ENCODE measurements around the gene OR4D5.

DNA sequence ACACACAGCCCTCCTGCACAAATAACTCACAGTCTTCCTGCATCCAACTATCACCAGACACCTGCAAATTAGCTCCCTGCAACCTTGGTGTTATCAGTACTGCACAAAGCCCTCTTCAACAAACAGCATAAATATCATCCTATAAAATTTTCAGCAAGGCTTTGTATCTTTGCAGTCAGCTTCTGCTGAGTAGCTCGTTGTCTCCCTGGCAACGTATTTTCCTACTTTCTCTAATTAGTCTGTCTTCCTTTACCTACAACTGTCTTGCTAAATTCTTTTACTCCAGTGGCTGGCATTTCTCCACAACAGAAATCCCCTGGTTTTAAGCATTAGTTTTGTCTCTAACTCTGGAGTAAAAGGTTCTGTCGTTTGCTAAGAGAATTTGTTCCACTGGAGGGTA is 33.6 kb upstream of the OR4D5 start:
- TF ChIP-seq CTCF (IDR thresholded peaks at IDR 0.05) (no peak), POLR2A (IDR thresholded peaks at IDR 0.05) (no peak), POLR2AphosphoS5 (IDR thresholded peaks at IDR 0.05; ENCODE audit: insufficient read depth in 1 of 2, low read depth in 1 of 2) (no peak)

All from vagina (tissue), 2 donors.